Measurements from ENCODE around the gene NUTF2.

The NUTF2 gene

GRCh38 chr16:67865318-67865717 lies 18.6 kb downstream of the NUTF2 start:
- DNase-seq, result peak; percentile 16

DNA sequence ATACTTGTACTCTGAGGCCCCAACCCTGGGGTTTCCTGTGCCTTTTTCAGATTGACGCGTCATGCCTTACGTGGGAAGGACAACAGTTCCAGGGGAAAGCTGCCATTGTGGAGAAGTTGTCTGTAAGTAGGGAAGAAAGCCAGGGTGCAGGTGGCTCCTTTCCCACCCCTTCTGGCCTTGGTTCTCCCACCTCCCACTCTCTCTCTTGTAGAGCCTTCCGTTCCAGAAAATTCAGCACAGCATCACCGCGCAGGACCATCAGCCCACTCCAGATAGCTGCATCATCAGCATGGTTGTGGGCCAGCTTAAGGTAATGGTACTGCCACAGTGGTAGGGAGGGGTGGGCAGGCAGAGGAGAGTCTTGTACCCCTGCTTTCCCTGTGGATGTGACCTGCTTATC lies 21.6 kb downstream of the NUTF2 start:
- no peak for DNase-seq

GRCh38 chr16:67869653-67870052 lies 22.9 kb downstream of the NUTF2 start:
- DNase-seq, result no peak

GRCh38 chr16:67871256-67871655 lies 24.5 kb downstream of the NUTF2 start:
- DNase-seq, result no peak

DNA sequence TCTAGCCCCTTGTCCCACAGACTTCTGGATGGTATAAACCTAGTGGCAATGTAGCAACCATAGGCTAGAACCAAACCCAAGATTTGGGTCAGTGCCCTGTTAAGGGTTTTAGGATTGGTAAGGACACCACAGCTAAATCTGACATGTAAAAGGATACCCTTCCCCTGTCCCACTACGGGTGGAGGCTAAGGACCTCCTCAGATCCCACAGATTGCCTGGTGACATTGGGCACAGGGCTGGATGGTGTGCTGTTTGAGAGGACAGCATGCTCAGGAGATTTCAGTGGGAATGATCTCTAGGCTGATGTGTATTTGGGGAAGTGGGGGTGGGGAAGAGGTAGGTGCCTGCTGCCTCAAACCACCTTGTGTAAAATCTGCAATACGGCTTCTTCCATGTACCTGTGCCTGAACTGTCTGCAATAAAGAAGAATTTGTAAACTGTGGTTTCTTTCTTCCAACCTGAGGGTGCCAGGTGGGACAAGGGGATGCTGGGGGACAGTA lies 25.4 kb downstream of the NUTF2 start:
- no peak for DNase-seq

- peak; percentile 92 for DNase-seq
Measured at GRCh38 chr16:67872631-67873434, 26.1 kb downstream of the NUTF2 start, which contains the start of gene EDC4. Gene EDC4, plus strand, starts transcription at chr16:67873052. Its CDS starts 210 bp downstream, at chr16:67873262.

DNA sequence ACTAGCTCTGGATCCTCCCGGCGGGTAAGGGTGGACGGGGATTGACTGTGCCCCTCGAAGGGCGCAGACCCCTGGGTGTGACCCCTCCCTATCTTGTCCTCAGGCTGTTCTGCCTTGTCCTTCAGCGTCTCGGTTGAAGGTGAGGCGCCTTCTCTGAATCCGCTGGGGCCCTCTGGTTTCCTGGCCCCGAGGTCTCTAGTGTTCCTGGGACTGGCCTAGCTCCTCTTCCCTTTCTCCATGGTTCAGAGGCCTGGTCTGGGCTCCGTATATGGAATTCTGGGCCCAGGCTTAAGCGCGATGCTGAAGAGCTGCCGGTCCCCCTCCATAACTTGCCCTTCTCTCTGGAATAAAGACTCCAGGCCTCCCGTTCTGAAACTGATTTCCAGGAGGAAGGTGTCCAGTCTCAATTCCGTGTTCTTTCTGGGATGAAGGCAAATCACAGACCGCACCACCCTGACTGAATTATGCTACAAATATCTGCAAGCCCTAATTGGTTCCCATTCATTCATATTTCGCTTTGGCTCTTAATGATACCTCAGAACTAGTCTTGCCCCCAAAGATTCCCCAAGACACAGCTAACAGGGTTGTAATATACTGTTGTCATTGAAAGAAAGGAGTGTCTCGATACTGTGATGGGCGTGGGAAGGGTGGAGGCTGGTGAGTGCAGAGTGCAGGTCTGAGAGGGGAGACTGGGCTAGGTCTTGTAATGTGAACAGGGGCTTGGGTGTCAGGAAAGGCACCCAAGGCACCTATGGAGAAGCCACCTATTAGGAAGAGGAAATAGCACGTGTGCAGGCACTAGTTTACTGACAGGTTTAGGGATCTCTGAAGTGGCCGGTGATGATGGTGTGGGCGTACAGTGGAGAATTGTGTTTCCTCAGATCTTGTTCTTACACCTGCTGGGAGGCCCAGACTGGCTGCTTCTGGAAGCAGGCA lies 27.0 kb downstream of the NUTF2 start:
- DNase-seq, result no peak

- no peak for DNase-seq
Measured at GRCh38 chr16:67874372-67874771, 27.6 kb downstream of the NUTF2 start.

DNA sequence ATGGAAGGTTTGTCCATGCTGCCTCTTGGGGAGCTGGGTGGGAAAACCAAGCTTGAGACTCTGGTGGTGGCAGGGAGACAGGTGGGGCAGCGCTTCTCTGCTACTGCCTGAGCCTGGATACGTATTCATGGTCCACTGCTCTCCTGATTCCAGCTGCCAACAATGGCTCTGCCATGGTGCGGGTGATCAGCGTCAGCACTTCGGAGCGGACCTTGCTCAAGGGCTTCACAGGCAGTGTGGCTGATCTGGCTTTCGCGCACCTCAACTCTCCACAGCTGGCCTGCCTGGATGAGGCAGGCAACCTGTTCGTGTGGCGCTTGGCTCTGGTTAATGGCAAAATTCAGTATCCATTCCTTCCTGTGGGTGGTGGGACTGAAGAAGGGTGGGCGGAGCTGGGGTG lies 30.3 kb downstream of the NUTF2 start:
- no peak for DNase-seq

DNA sequence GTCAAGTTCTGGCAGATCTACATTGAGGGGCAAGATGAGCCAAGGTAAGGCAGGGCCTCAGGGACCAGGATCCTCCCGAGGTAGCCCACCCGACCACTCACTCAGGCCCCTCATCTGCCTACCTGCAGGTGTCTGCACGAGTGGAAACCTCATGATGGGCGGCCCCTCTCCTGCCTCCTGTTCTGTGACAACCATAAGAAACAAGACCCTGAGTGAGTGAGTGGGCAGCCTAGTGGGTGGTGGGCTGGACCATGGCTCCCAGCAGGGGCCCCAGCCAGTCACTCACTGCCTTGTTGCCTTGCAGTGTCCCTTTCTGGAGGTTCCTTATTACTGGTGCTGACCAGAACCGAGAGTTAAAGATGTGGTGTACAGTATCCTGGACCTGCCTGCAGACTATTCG lies 31.5 kb downstream of the NUTF2 start:
- no peak for DNase-seq

- no peak for DNase-seq
Measured at GRCh38 chr16:67878846-67879245, 32.1 kb downstream of the NUTF2 start.

DNA sequence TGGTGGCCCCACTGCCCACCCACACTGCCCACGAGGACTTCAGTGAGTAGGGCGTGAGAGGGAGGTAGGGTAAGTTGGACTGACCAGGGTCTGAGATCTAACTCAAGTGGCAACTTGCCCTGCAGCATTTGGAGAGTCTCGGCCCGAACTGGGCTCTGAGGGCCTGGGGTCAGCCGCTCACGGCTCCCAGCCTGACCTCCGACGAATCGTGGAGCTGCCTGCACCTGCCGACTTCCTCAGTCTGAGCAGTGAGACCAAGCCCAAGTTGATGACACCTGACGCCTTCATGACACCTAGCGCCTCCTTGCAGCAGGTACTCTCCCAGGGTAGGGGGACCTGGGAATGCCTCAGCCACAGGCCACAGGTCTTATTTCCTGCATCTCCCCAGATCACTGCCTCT lies 32.7 kb downstream of the NUTF2 start:
- DNase-seq, result no peak

- no peak for DNase-seq
Measured at GRCh38 chr16:67879936-67880335, 33.2 kb downstream of the NUTF2 start.

DNA sequence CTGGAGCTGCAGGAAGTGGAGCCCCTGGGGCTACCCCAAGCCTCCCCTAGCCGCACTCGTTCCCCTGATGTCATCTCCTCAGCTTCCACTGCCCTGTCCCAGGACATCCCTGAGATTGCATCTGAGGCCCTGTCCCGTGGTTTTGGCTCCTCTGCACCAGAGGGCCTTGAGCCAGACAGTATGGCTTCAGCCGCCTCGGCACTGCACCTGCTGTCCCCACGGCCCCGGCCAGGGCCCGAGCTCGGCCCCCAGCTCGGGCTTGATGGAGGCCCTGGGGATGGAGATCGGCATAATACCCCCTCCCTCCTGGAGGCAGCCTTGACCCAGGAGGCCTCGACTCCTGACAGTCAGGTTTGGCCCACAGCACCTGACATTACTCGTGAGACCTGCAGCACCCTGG lies 33.9 kb downstream of the NUTF2 start:
- no peak for DNase-seq

DNA sequence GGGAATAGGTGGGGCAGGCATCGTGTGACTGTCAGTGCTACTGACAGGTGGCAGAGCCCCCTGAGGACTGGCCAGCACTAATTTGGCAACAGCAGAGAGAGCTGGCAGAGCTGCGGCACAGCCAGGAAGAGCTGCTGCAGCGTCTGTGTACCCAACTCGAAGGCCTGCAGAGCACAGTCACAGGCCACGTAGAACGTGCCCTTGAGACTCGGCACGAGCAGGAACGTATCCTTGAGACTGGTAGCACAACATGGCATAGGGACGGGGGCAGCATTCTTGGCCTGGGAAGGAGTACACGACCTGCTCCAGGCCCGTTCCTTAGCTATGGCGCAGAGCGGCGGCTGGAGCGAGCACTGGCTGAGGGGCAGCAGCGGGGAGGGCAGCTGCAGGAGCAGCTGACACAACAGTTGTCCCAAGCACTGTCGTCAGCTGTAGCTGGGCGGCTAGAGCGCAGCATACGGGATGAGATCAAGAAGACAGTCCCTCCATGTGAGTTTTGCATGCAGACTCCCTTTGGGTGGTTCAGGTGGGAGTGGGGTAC lies 35.0 kb downstream of the NUTF2 start:
- DNase-seq, result no peak

DNA sequence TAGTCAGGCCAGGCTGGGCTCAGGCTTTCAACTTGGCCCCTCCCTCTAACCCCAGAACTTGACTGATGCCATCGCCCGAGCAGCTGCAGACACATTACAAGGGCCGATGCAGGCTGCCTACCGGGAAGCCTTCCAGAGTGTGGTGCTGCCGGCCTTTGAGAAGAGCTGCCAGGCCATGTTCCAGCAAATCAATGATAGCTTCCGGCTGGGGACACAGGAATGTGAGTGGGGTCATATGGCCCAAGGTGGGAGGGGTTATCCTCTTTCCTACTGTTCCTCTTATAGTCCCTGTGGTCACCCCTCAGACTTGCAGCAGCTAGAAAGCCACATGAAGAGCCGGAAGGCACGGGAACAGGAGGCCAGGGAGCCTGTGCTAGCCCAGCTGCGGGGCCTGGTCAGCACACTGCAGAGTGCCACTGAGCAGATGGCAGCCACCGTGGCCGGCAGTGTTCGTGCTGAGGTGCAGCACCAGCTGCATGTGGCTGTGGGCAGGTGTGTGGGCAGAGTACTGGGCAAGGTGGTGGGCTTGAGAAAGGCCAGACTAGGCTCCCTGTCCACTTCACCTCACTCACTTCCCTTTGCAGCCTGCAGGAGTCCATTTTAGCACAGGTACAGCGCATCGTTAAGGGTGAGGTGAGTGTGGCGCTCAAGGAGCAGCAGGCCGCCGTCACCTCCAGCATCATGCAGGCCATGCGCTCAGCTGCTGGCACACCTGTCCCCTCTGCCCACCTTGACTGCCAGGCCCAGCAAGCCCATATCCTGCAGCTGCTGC lies 35.8 kb downstream of the NUTF2 start:
- no peak for DNase-seq

DNA sequence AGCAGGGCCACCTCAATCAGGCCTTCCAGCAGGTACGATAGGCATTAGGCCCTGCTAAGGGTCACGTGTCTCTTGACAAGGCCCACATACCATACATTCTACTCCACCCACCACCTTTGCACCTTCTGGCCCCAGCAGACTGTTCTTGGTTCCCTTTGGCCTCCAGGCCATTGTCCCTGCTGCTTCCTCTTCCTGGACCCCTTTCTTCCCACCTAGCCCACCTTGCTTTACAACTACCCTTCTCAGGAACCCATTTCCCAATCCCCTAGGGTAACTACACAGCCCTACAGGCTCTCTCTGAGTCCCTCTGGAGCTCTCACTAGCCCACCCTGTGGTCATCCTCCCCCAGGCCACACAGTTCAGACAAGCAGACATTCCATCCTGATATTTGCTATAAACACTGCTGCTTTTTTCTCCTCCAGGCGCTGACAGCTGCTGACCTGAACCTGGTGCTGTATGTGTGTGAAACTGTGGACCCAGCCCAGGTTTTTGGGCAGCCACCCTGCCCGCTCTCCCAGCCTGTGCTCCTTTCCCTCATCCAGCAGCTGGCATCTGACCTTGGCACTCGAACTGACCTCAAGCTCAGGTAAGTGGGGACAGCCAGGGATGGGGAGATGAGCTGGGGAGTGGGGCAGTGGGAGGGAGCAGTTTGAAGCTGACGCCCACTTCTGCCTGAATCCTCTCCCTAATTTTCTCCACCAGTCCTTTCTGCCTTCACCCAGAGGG lies 36.6 kb downstream of the NUTF2 start:
- DNase-seq, result no peak

- peak; percentile 69 for DNase-seq
Measured at GRCh38 chr16:67883872-67884261, 37.1 kb downstream of the NUTF2 start.

GRCh38 chr16:67884684-67885083 lies 38.0 kb downstream of the NUTF2 start, which contains the start of gene NRN1L:
Gene NRN1L, plus strand, starts transcription at chr16:67884885. Its CDS starts 19 bp downstream, at chr16:67884904.
- no peak for DNase-seq

GRCh38 chr16:67885545-67885944 lies 38.8 kb downstream of the NUTF2 start:
- no peak for DNase-seq

DNA sequence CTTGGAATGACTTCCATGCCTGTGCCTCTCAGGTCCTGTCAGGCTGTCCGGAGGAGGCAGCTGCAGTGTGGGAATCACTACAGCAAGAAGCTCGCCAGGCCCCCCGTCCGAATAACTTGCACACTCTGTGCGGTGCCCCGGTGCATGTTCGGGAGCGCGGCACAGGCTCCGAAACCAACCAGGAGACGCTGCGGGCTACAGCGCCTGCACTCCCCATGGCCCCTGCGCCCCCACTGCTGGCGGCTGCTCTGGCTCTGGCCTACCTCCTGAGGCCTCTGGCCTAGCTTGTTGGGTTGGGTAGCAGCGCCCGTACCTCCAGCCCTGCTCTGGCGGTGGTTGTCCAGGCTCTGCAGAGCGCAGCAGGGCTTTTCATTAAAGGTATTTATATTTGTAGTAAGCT lies 39.2 kb downstream of the NUTF2 start:
- DNase-seq, result no peak

- DNase-seq, result no peak
Measured at GRCh38 chr16:67886387-67886786, 39.7 kb downstream of the NUTF2 start.
